ENCODE data around the gene KNDC1.

The KNDC1 gene

GRCh38 chr10:133204226-133205015 lies 44.4 kb downstream of the KNDC1 start:
- POLR2A ChIA-PET (ENCODE audit: low non-redundant PET) = no interaction called here
- no peak for DNase-seq (ENCODE audit: low spot score)
- CTCF ChIA-PET = no interaction called here
- TF ChIP-seq CTCF (conservative IDR thresholded peaks at IDR 0.05; ENCODE audit: low read depth) = no peak
- H3K27ac ChIP-seq = no peak overlapping the region

- TF ChIP-seq CTCF (conservative IDR thresholded peaks at IDR 0.05; ENCODE audit: low read depth) = no peak
- CTCF ChIA-PET = no interaction called here
- POLR2A ChIA-PET (ENCODE audit: low non-redundant PET) = no interaction called here
- no peak overlapping the region for H3K27ac ChIP-seq
- no peak for DNase-seq (ENCODE audit: low spot score)
Observed at GRCh38 chr10:133205146-133205545, 45.1 kb downstream of the KNDC1 start.

- CTCF ChIA-PET = interaction anchor here (1.6 kb wide), 1 partner anchor 20 kb away, joined by 4 read pairs; no protein-coding TSS in a partner anchor
- TF ChIP-seq CTCF (conservative IDR thresholded peaks at IDR 0.05; ENCODE audit: low read depth) = no peak
- no peak overlapping the region for H3K27ac ChIP-seq
- POLR2A ChIA-PET (ENCODE audit: low non-redundant PET) = no interaction called here
- DNase-seq (ENCODE audit: low spot score) = no peak
Observed at GRCh38 chr10:133206356-133207040, 46.5 kb downstream of the KNDC1 start.

- TF ChIP-seq CTCF (conservative IDR thresholded peaks at IDR 0.05; ENCODE audit: low read depth) = no peak
- DNase-seq (ENCODE audit: low spot score) = no peak
- CTCF ChIA-PET = interaction anchor here (1.6 kb wide), 1 partner anchor 19 kb away, joined by 4 read pairs; no protein-coding TSS in a partner anchor
- no peak overlapping the region for H3K27ac ChIP-seq
- POLR2A ChIA-PET (ENCODE audit: low non-redundant PET) = no interaction called here
Observed at GRCh38 chr10:133207041-133207600, 47.1 kb downstream of the KNDC1 start.

- ChIA-PET CTCF (interaction anchor here (1.6 kb wide), 1 partner anchor 19 kb away, joined by 4 read pairs; no protein-coding TSS in a partner anchor), POLR2A (ENCODE audit: low non-redundant PET) (no interaction called here)
- no peak overlapping the region for H3K27ac ChIP-seq
- TF ChIP-seq CTCF (conservative IDR thresholded peaks at IDR 0.05; ENCODE audit: low read depth) = no peak
- no peak for DNase-seq (ENCODE audit: low spot score)
Observed at GRCh38 chr10:133207627-133208026, 47.6 kb downstream of the KNDC1 start.

- no peak for DNase-seq (ENCODE audit: low spot score)
- ChIA-PET CTCF (interaction anchor here (1.6 kb wide), 1 partner anchor 18 kb away, joined by 4 read pairs; no protein-coding TSS in a partner anchor), POLR2A (ENCODE audit: low non-redundant PET) (no interaction called here)
- no peak for TF ChIP-seq CTCF (conservative IDR thresholded peaks at IDR 0.05; ENCODE audit: low read depth)
- H3K27ac ChIP-seq = no peak overlapping the region
Observed at GRCh38 chr10:133208466-133208865, 48.4 kb downstream of the KNDC1 start.
